GM19043 (cell line): ENCODE measurements around the gene SLC13A3.

Experiments used
- ATAC-seq: cut with Tn5 transposase; IDR thresholded peaks from one replicate; pipeline ENCODE4 v1.9.1; 2021; ENCODE audit warnings: low read depth; ENCODE audit not compliant: unreplicated experiment

SLC13A3 gene

GRCh38 chr20:46609043-46609442, 42.2 kb downstream of the SLC13A3 start:
- no peak for ATAC-seq

- no peak for ATAC-seq
Observed at GRCh38 chr20:46607849-46608497, 43.3 kb downstream of the SLC13A3 start.

- ATAC-seq, result no peak
Observed at GRCh38 chr20:46607191-46607848, 43.9 kb downstream of the SLC13A3 start.

GRCh38 chr20:46606817-46607190, 44.5 kb downstream of the SLC13A3 start:
- ATAC-seq, result no peak

- ATAC-seq, result no peak
Observed at GRCh38 chr20:46605978-46606816, 45.1 kb downstream of the SLC13A3 start.

- no peak for ATAC-seq
Observed at GRCh38 chr20:46605181-46605580, 46.1 kb downstream of the SLC13A3 start.

GRCh38 chr20:46604551-46605133, 46.6 kb downstream of the SLC13A3 start:
- no peak for ATAC-seq

- no peak for ATAC-seq
Observed at GRCh38 chr20:46602429-46602828, 48.8 kb downstream of the SLC13A3 start.

- ATAC-seq, result no peak
Observed at GRCh38 chr20:46601603-46602122, 49.6 kb downstream of the SLC13A3 start.

GRCh38 chr20:46600286-46600752, 50.9 kb downstream of the SLC13A3 start:
- ATAC-seq, result no peak

- no peak for ATAC-seq
Observed at GRCh38 chr20:46599227-46599987, 51.9 kb downstream of the SLC13A3 start.

- no peak for ATAC-seq
Observed at GRCh38 chr20:46595933-46596332, 55.3 kb downstream of the SLC13A3 start.

- ATAC-seq, result no peak
Observed at GRCh38 chr20:46594725-46595124, 56.5 kb downstream of the SLC13A3 start.

- ATAC-seq, result no peak
Observed at GRCh38 chr20:46592580-46593362, 58.5 kb downstream of the SLC13A3 start.

- no peak for ATAC-seq
Observed at GRCh38 chr20:46590443-46590842, 60.8 kb downstream of the SLC13A3 start.

- no peak for ATAC-seq
Observed at GRCh38 chr20:46588532-46589511, 62.4 kb downstream of the SLC13A3 start.

GRCh38 chr20:46587986-46588385, 63.3 kb downstream of the SLC13A3 start:
- no peak for ATAC-seq

GRCh38 chr20:46586724-46587123, 64.5 kb downstream of the SLC13A3 start:
- no peak for ATAC-seq
